Glomerular visceral epithelial cell (primary cell): Measurements from ENCODE around the gene ATP6V0D1.

Source experiments
- DNase-seq: peaks from one replicate; pipeline ENCODE4 v3.0.0-alpha.2; 2016; ENCODE audit errors: extremely low spot score

Gene ATP6V0D1

DNA sequence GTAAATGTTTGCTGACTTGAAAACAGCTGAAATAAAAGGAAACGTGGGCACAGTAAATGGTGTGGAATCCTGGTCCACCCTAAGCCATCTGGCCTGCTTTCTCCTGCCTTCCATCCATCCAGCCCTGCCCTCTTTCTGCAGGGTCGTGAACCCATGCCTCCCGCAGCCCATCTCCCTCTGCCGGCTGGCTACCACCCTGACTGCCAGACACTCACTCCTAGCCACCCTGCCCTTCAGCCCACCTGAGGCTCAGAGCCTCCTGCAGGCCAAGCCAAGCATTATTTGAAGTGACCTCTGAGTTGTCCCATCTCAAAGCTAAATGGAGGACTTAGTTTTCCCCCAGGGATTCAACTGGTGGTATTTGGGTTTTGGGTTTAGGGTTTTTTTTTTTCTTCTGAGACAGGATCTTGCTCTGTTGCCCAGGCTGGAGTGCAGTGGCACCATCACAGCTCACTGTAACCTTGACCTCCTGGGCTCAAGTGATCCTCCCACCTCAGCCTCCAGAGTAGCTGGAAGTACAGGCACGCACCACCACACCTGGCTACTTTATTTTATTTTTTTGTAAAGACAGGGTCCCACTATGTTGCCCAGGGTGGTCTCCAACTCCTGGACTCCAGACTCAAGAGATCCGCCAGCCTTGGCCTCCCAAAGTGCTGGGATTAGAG is 73.0 kb downstream of the ATP6V0D1 start:
- DNase-seq = no peak

DNA sequence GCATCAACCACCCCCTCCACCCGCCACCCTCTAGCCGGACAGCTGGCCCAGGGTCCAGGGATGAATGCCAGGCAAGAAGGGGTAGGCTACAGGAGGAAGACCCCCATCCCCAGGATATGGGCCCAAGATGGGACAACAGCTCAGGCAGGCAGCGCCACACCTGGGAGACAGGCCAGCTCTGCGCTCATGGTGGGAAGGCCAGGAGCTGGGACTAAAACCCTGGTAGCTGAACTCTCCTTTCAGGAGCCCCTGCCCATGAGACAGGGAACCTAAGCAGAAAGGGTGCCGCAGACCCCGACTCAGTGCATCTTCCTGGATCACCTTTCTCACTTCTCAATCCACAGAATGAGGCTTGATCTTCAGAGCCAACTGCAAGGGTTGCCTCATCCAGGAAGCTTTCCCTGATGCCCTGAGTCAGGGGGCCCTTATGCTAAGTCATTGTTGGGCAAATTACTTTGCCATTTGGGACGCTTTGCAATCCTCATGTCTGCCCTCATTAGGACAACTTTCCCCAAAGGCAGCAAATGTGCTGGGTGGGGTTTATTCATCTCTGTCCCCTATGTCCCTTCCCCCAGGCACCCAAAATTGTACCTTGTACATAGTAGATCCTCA is 73.7 kb downstream of the ATP6V0D1 start:
- no peak for DNase-seq

DNA sequence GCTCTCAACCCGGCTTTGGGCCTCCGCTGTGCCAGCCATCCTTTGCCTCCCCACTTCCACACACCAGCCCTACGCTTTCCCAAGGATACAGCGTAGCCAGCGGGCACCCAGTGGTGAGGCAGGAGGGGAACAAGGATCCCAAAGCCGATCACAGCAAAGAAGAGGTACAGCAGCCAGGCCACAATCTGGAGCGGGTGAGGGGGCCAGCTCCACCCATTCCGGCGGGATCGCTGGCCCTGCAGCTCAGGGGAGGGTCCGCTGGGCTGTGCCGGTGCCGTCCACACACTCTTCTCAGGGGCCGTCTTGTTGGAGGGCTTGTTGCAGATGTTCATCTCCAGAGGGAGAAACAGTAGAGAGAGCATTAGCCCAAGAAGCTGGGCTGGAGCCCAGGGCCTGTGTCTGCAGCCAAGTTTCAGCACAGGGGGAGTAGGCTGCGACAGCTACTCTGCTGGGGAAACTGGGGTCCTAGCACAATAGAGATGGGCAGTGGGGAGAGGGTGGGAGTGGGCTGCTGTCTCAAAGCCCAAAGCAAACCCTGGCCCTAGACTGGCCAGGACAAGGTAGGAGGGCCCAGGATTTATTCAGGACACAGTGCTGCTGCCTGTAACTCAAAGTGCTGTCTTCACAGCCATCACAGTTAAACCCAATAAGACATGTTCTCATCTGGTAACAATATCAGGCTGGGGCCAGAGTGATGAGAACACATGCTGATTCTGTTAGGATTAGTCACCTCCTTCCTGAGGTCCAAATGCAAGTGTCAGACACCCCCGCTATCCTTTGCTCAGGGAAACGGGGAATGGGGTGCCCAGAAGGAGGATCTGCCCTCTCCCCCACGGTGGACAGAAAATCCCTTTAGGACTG is 74.6 kb downstream of the ATP6V0D1 start:
- peak; percentile 21 for DNase-seq

DNA sequence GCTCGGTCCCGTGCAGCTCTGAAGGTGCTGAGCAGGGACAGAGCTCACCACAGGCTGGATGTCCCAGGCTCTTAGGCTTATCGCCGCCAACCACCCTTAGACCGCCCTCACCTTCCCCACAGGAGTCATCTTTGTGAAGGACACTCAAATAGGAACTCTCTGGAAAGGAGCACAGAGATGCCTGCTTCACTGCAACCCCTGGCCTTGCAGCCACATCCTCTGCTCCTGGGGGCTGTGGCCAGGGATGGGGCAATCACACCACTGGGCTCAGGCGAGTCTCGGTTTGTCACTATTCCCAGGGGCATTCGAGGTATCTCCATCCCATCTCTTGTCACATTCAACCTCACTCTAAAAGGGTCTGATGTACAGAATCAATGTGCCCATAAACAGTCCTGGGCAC is 75.6 kb downstream of the ATP6V0D1 start:
- DNase-seq = no peak

DNA sequence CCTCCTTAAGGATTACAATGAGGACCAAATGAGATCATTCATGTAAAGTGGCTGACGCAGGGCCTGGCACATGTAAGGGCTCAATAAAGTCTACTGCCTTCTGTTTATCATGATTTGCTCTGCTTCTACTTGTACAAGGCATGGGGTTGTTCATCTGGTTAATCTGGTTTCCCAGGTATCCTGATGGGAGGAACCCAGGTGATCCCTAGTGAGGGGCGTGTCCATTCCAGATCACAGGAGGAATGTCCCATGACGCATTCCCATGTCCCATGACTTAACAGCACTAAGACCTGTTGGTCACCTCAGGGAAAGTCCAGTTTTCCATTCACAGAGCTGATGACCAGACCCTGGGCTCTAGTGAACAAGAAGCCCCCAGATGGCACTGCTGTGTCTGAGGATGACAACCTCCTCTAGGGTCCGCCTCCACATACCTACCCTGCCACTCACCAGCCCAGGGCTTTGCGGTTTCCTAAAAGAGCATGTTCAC is 76.2 kb downstream of the ATP6V0D1 start:
- no peak for DNase-seq

DNA sequence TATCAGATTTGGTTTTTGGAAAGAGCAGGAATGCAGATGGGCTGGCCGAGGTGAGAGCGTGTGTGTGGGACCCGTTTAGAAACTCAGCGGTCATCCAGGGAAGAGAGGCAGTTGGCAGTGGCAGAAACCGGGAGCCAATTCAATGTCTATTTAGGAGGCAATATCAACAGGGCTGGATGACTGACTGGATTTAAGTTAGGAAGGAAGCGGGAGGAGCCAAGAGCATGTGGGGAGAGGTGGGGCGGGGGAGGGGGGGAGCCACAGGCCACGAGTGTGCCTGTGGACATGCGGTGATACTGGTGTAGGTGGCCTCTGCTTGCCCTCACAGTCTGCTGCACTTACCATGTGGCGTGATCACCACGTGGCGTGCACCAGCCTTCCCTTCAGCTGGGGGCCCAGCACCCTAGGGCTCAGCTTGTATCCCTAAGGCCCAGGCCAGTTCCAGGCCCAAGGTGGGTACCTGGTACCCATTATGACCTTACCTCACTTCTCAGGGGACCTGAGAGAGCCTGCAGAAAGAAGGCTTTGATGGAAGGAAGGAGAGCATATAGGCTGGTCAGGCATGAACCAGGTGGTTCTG is 76.9 kb downstream of the ATP6V0D1 start:
- DNase-seq = no peak

DNA sequence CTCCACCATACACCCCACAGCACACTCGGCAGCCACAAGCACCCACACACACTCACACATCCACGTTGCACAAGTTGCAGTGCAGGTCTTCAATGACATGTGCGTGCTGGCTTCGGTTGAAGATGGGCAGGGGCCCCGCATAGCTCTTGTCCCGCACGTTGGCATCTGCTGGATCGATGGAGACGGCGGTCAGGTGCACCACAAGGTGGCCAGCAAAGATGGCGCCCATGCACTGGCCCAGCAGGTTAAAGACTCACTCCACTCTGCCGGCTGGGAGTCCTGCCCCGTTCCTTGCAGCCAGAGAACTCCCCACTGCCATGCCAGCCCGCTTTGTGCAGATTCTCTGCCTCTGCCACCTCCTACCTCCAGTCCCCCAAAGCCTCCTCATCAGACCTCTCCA is 80.1 kb downstream of the ATP6V0D1 start:
- no peak for DNase-seq

DNA sequence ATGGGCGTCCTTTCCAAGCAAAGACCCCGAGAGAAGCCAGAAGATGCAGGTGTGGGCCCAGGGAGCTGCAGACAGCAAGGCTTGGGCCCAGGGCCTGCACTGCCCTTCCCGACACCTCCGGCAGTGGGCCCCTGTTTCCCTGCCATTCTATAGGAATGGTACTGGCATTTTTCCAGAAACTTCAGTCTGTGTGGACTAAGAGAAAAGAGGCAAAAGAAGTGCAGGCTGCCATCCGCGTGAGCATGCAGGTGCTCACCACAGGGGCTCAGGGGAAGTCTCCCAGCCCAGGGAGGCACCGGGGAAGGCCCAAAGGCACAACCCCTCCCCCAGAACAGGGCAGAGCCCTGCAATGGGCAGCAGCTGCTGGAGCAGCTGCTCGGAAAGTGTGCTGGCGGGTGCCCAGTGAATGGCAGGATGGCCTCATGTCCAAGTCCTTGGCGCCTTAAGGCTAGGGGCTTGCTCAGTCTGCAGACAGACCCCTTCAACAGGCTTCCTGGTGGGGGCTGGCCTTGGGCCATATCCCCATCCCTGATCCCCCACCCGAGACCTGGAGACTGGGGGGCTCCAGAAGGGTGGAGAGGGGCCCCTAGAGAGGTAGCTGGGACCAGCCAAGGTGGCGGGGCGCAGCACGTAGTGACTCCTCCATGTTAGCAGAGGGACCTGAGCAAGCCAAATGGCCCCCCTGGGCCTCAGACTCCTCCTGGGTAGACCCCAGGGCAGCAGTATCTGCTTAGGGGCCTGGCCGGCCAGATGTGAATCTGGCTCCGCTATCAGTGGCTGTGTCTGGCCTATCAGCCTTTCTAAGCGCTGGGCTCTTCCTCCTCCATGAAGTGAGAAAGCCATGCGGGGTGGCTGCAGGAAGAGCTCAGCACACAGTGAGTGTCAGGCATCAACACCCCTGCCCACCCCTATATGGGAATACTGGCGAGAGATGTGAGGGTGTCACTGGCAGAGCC is 80.9 kb downstream of the ATP6V0D1 start:
- DNase-seq = no peak

DNA sequence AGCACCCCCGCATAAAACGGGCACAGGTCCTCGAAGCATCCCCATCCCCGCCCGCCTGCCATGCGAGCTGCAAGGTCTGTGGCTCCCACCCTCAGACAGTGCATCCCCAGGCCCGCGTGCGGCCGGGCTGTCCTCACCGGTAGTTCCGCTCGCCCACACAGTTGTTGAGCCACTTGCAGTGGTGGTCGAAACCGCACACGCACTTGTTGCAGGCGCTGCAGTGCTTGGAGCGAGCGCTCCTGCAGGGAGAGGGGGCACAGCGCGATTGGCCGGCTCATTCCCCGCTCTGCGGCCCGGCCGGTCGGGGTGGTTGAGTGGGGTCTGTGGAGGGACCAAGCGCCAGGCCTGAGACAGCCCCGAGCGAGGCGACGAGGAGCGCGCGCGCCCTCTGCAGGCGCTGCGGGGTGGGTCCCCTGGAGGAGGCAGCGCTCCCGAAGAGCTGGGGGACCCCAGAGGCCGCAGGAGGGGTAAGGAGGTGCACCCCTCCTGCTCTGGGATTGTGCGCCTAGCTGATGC is 81.7 kb downstream of the ATP6V0D1 start:
- DNase-seq = no peak

DNA sequence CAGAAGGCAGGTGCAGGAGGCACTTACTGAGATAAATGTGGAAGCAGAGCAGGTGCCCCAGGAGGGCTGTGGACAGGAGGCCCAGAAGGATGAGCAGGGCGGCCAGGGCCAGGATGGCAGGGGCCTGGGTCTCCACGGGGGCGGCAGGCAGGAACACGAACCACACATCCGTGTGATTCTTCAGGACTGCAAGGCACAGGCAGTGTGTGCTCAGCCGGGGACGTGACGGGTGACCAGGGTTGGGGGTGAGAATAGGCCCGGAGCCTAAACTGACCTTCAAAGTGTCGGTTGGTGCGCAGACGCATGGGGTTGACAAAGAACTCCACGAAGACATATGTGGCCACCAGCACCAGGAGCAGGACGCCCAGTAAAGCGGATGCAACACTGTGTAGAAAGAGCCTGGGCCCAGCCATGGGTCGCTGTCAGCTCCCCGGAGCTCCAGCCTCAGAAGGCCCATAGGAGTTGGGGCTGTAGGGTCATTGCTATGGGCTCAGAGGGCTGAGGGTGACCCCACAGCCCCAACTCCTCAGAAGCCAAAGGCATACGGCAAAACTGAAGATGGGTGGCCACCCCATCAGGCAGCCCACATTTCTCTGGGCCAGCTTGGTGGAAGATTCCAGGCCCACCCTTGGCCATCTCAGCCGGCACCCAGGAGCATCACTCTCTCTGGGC is 82.3 kb downstream of the ATP6V0D1 start:
- no peak for DNase-seq

DNA sequence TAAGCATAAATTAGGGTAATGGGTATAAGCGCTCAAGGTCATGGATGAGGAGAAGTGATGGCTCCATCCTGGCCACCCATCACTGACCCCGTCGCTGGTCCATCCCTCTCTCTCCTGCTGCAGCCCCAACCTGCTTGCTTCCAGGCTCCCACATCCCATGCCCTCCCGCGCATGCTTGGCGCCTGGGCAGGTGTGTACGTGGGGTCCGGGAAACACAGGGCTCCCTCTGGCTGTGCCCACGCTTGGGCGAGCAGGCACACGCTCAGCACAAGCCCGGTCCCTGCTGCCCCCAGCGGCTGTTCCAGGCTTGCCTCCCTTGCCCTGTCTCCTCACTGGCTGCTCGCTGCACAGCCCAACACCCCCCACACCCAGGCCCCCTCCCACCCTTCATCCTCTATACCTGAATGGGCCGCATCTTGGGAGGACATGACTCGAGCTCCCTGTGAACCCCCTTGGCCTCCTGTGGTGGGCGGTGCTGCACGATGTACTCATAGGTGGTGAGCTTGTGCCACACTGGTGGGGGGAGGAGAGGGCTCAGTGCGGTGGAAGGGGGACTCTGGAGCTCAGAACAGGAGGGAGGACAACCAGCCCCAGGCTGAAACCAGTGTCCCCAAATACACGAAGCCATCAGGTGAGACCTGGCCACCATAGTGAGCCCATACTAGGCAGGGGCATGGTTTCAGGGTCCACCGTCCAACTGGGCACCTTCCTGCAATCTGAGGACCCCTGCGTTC is 83.0 kb downstream of the ATP6V0D1 start:
- DNase-seq = no peak

DNA sequence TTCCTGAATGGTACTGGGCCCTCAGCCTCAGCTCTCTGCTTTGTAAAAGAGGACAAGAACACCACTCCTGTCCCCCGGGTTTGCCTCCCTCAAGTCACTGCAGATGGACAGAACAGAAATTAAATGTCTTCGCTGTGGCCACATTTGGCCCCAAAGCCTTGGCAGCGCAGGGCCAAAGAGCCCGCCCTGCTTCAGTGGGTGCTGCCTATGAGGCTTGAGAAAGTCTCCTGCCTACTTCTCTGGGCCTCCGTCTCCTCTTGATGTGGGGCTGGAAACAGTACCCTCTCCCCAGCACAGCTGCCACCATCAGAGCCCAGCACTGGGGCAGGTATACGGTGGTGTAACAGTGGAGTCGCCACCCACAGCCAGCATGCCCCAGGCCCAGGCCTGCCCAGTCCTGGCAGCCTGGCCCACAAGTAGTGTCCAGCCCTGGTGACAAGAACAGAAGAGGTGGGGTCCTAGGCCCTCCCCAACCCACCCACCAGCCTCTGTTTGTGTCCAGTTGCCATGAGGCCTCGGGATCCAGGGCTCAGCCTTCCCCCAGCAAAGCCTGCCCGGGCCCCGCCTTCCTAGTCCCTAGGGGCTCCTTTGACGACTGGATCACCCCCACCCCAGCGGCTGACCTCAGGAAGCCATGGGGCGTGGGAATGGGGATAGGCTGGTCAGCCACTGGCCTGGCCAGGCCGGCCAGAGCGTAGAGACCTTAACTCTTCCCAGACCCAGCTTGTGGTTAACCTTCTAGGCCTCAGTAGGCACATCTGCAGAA is 83.7 kb downstream of the ATP6V0D1 start:
- DNase-seq = no peak

DNA sequence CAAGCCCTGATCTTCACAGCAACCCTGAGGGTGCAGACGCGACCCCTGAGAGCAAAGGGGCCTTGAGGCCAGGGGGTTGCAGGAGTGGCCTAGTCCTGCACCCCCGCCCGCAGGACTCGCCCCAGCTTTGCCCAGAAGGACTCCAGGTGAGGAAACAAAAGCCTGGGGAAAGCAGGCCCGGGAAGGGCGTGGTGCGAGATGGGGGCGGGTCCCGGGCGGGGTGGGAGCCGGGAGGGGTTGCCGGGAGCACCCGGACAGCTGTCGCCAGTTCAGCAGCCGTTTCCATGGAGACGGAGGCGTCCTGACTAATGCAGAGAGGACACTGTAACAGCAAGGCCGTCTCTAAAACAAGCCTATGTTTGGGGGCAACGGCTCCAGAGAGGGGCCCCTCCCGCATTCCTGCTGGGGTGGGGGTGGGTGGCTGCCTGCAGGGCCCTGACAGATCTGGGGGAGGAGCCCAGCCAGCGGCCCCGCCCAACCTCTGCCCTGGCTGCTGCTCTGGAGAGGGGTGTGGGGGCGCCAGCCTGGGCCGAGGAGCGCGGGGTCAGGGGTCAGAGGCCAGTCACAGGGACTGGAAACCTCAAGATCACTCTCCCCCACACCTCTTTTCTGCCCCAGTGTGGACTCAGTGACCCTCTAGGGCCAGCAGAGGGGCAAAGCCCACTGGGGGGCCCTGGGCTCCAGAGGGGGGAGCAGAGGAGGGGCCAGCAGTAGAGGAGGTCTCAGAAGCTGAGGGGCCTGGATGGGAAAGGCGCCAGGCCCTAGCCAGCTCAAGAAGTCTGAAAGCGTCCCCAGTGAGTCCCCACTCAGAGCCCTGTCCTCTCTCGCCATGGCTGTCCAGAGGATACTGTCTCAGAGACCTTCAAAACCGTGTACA is 84.6 kb downstream of the ATP6V0D1 start:
- DNase-seq = peak; percentile 84

DNA sequence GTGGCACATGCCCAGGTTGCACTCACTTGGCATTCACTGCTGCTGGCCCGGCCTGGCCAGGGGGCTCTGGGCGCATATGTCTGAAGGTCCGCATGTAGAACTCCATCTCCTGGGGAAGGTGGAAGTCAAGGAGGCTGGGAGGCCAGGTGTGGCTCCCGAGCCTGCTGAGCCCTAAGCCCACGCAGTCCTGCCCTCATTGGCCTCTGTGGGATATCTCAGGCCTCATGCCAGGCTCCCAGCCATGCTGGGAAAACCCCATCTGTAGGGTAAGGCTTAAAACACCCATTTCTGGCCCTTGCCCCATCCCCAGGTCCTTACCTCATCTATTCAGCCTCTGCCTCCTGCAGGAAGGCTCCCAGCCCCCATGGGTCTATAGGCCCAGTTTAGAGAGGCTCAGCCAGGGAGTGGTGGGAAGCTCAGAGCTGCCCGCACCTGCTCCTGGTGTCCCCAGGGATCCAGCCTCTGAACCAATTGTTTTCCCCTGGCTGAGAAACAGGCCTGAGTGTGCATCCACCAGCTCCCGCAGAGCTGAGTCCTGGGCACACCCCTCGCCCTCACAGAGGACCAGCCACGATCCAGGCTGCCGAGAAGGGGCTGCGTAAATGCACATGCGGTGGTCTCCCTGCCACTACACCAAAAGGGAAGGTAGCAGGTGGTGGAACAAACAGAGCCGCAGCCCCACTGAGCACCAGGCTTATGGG is 85.3 kb downstream of the ATP6V0D1 start:
- DNase-seq = peak; percentile 56

DNA sequence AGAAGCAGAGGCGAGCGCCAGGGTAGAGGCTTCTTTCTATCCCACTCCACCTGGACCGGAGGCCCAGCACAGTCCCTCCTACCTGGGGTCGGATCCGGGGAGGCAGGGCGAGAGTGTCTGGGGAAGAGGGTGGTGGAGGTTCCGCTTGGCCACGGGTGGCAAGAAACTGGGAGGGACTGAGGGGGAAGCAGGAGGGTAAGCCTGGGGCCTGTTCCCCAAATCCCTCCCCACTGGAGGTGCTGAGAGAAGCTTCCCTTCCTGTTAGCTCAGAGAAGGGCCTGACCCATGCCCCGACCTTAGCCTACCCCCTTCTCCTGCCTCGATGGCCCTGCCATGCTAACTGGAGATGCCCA is 85.9 kb downstream of the ATP6V0D1 start:
- DNase-seq = no peak

DNA sequence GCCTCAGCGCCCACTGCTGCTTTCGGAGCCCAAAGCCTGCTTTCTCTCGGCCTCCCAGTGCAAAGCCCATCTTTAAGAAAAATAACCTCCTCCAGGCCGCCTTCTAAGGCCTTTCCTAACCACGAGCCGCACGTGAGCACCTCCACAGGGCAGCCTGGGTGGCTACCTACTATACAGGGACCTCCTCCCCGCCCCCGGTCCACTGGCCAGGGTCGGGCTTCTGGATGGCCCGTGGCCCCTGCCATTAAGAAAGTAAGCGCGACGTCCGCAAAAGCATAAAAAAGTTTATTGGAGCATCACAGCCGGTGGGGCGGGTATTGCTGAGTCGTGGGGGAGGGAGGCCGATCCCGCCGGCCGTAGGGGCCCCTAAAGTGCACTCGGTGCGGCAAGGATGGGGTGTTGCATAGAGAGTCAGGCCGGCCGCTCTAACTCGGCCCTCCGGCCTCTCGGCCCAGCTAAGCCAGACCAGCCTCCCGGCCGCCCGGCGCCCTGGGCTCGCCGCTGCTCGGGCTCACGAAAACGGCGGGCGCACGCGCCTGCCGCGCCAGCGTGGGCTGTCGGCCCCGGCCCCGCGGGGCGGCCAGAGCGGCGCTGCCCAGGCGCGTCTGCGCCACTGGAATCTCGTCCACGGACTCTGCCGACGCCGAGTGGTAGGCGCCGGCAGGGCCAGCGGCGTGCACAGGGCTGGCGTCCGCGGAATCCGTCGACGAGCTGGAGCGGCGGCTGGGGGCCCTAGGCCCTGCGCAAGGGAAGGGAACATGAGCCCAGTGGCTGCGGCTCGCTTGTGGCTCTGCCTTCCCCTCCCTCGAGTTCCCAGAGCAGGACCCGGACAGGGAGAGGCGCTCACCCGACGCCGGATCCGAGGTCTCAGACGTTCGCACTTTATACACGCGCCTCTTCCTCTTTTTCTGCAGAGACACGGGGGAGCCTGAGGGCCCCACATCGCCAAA is 86.5 kb downstream of the ATP6V0D1 start:
- DNase-seq = no peak
